MM.1S (cell line): ENCODE measurements around the gene RPL9.
"Not testable (repeated sequence)": the region's sequence is repeated elsewhere in the genome, so short reads cannot be mapped to it uniquely, and the experiment has no call there.

ENCODE experiments used
- CTCF ChIP-seq: fragments of 300-600 bp; sonication (generic); IDR thresholded peaks from 2 replicates; pipeline ENCODE4 v1.5.1; 2016; ENCODE audit warnings: antibody characterized with exemption, low read length, mixed read lengths
- EZH2 ChIP-seq: fragments of 300-600 bp; sonication (generic); optimal IDR thresholded peaks from 2 replicates; pipeline ENCODE3; 2017; ENCODE audit warnings: low read depth, mild to moderate bottlenecking, antibody characterized with exemption, low read length, mixed read lengths

DNA sequence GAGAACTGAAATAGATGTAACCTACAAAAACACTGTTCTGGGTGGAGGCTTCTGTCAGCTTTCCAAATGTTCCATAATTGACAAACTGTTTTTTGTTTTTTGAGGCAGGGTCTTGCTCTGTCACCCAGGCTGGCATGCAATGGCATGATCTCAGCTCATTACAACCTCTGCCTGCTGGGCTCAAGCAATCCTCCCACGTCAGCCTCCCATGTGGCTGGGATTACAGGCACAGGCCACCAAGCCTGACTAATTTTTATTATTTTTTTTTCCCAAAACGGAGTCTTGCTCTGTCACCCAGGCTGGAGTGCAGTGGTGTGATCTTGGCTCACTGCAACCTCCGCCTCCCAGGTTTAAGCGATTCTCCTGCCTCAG lies 43.9 kb upstream of the RPL9 start:
- not testable (repeated sequence) for TF ChIP-seq CTCF, EZH2
